HG03378 (cell line): Measurements from ENCODE around the gene RNF145.

Source experiments
- ATAC-seq: cut with Tn5 transposase; IDR thresholded peaks from one replicate; pipeline ENCODE4 v1.9.1; 2021; ENCODE audit warnings: mild to moderate bottlenecking, moderate library complexity; ENCODE audit not compliant: unreplicated experiment

Gene RNF145

GRCh38 chr5:159198063-159199036 is 11.0 kb downstream of the RNF145 start:
- ATAC-seq = peak; percentile 97

- no peak for ATAC-seq
Observed at GRCh38 chr5:159195775-159196174, 13.6 kb downstream of the RNF145 start.

- ATAC-seq = no peak
Observed at GRCh38 chr5:159190170-159190569, 19.2 kb downstream of the RNF145 start.

GRCh38 chr5:159189310-159189709 is 20.0 kb downstream of the RNF145 start:
- no peak for ATAC-seq

- no peak for ATAC-seq
Observed at GRCh38 chr5:159187719-159188118, 21.6 kb downstream of the RNF145 start.

- no peak for ATAC-seq
Observed at GRCh38 chr5:159186319-159186718, 23.0 kb downstream of the RNF145 start.

- ATAC-seq = no peak
Observed at GRCh38 chr5:159185773-159186172, 23.6 kb downstream of the RNF145 start.

- ATAC-seq = peak; percentile 45
Observed at GRCh38 chr5:159184858-159185381, 24.4 kb downstream of the RNF145 start.

GRCh38 chr5:159184236-159184635 is 25.1 kb downstream of the RNF145 start:
- no peak for ATAC-seq

- ATAC-seq = no peak
Observed at GRCh38 chr5:159183247-159183646, 26.1 kb downstream of the RNF145 start.

GRCh38 chr5:159182691-159183090 is 26.7 kb downstream of the RNF145 start:
- ATAC-seq = no peak

GRCh38 chr5:159181651-159182050 is 27.7 kb downstream of the RNF145 start:
- ATAC-seq = no peak

- ATAC-seq = peak; percentile 53
Observed at GRCh38 chr5:159181152-159181551, 28.2 kb downstream of the RNF145 start.

GRCh38 chr5:159179529-159180305 is 29.6 kb downstream of the RNF145 start:
- ATAC-seq = no peak

- ATAC-seq = peak; percentile 75
Observed at GRCh38 chr5:159178978-159179377, 30.4 kb downstream of the RNF145 start.

- no peak for ATAC-seq
Observed at GRCh38 chr5:159175547-159175946, 33.8 kb downstream of the RNF145 start.

GRCh38 chr5:159174511-159175168 is 34.7 kb downstream of the RNF145 start:
- no peak for ATAC-seq

- ATAC-seq = no peak
Observed at GRCh38 chr5:159171274-159171673, 38.1 kb downstream of the RNF145 start.

GRCh38 chr5:159170021-159170420 is 39.3 kb downstream of the RNF145 start:
- ATAC-seq = no peak

- no peak for ATAC-seq
Observed at GRCh38 chr5:159166416-159166815, 42.9 kb downstream of the RNF145 start.

- no peak for ATAC-seq
Observed at GRCh38 chr5:159163701-159164046, 45.7 kb downstream of the RNF145 start.
